ENCODE data around the gene ADCY6.
A peak's percentile ranks its signal among the peaks of the same experiment; 100 is the strongest.

ADCY6 gene

GRCh38 chr12:48813465-48814261, 24.8 kb upstream of the ADCY6 start:
- Histone ChIP-seq H3K27me3 (ENCODE audit: control insufficient read depth, insufficient read depth, low read length) (peaks cover 44% of the 10 kb centered on the region), H3K36me3 (ENCODE audit: control insufficient read depth, low read depth, low read length) (no peaks in the 10 kb centered on the region), H3K27ac (ENCODE audit: low read length) (no peak overlapping the region), H3K4me1 (ENCODE audit: control insufficient read depth, low read depth, low read length) (peaks cover 16% of the 10 kb centered on the region), H3K9ac (ENCODE audit: low read length) (no peak overlapping the region), H3K9me3 (ENCODE audit: control insufficient read depth, low read depth, low read length) (no peaks in the 10 kb centered on the region), H3K4me3 (ENCODE audit: low read length) (peak overlapping the region; percentile 92)

GRCh38 chr12:48812389-48812788, 23.5 kb upstream of the ADCY6 start:
- peaks cover 12% of the 10 kb centered on the region for H3K4me1 ChIP-seq (ENCODE audit: control insufficient read depth, low read depth, low read length)
- H3K4me3 ChIP-seq (ENCODE audit: low read length): no peak overlapping the region
- H3K9me3 ChIP-seq (ENCODE audit: control insufficient read depth, low read depth, low read length): no peaks in the 10 kb centered on the region
- H3K36me3 ChIP-seq (ENCODE audit: control insufficient read depth, low read depth, low read length): no peaks in the 10 kb centered on the region
- H3K9ac ChIP-seq (ENCODE audit: low read length): no peak overlapping the region
- H3K27ac ChIP-seq (ENCODE audit: low read length): no peak overlapping the region
- peaks cover 36% of the 10 kb centered on the region for H3K27me3 ChIP-seq (ENCODE audit: control insufficient read depth, insufficient read depth, low read length)

DNA sequence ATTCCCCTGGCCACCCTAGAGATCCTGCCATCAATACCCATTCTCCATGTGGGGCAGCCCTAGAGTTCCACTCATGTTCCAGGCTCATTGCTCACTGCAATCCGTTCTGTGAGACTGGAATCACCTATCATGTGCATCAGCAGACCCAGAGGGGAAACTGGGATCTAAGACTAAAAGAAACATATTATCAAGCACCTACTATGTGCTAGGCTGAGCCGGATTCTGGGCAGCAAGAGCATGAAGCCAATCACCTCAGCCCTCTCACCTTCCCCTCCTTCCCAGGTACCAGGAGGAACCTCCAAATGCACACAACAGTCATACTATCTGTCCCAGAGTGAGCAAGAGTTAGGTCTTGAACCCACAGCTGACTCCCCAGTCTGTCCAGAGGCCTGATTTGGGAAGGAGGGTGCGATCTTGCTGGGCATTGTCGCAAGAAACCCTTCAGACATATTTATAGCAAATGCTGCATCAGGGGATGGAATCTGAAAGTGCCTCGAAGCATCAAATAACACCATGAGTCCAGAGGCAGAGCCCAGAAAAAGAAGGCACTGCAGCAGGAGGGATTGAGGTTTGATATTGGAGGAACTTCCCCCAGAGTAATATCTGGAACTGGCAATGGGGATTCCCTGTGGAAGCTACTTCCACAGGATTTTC, 22.7 kb upstream of the ADCY6 start:
- Histone ChIP-seq H3K27me3 (ENCODE audit: control insufficient read depth, insufficient read depth, low read length) (peaks cover 28% of the 10 kb centered on the region), H3K4me1 (ENCODE audit: control insufficient read depth, low read depth, low read length) (peaks cover 10% of the 10 kb centered on the region), H3K9ac (ENCODE audit: low read length) (no peak overlapping the region), H3K4me3 (ENCODE audit: low read length) (no peak overlapping the region), H3K27ac (ENCODE audit: low read length) (no peak overlapping the region), H3K9me3 (ENCODE audit: control insufficient read depth, low read depth, low read length) (no peaks in the 10 kb centered on the region), H3K36me3 (ENCODE audit: control insufficient read depth, low read depth, low read length) (no peaks in the 10 kb centered on the region)

GRCh38 chr12:48810903-48811431, 22.1 kb upstream of the ADCY6 start:
- Histone ChIP-seq H3K4me3 (ENCODE audit: low read length) (no peak overlapping the region), H3K36me3 (ENCODE audit: control insufficient read depth, low read depth, low read length) (no peaks in the 10 kb centered on the region), H3K9me3 (ENCODE audit: control insufficient read depth, low read depth, low read length) (no peaks in the 10 kb centered on the region), H3K4me1 (ENCODE audit: control insufficient read depth, low read depth, low read length) (peaks cover 7% of the 10 kb centered on the region), H3K27ac (ENCODE audit: low read length) (no peak overlapping the region), H3K9ac (ENCODE audit: low read length) (no peak overlapping the region), H3K27me3 (ENCODE audit: control insufficient read depth, insufficient read depth, low read length) (peaks cover 22% of the 10 kb centered on the region)

DNA sequence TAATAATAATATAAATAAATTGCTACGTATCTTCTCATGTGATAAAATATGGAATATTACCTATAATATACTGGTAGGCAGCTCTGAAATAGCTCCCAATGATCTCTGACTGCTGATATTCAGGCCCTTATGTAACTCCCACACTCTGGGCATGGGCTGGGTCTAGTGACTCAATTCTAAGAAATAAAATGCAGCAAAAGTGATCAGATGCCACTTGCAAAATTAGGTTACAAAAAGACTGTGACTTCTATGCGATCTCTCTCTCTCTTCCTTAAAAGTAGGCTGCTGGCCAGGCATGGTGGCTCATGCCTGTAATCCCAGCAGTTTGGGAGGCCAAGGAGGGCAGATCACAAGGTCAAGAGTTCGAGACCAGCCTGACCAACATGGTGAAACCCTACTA, 19.1 kb upstream of the ADCY6 start:
- H3K9me3 ChIP-seq (ENCODE audit: control insufficient read depth, low read depth, low read length): no peaks in the 10 kb centered on the region
- no peak overlapping the region for H3K4me3 ChIP-seq (ENCODE audit: low read length)
- H3K27me3 ChIP-seq (ENCODE audit: control insufficient read depth, insufficient read depth, low read length): peaks cover 14% of the 10 kb centered on the region
- H3K4me1 ChIP-seq (ENCODE audit: control insufficient read depth, low read depth, low read length): peaks cover 5% of the 10 kb centered on the region
- no peak overlapping the region for H3K9ac ChIP-seq (ENCODE audit: low read length)
- H3K36me3 ChIP-seq (ENCODE audit: control insufficient read depth, low read depth, low read length): no peaks in the 10 kb centered on the region
- H3K27ac ChIP-seq (ENCODE audit: low read length): no peak overlapping the region

DNA sequence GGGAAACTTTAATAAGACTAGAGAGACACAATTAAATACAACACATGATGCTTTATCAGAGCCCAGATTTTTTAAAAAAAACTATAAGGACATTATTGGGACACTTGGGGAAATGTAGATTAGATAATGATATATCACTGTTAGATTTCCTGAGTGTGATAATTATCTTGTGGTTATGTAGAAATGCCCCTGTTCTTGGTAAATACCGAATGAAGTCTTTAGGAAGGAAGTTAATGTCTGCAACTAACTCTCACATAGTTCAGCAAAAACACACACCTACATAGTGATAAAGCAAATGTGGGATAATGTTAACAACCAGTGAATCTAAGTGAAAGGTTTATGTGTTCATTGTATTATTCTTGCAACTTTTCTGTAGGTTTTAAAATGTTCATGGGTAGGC, 14.8 kb upstream of the ADCY6 start:
- no peaks in the 10 kb centered on the region for H3K4me1 ChIP-seq (ENCODE audit: control insufficient read depth, low read depth, low read length)
- no peak overlapping the region for H3K27ac ChIP-seq (ENCODE audit: low read length)
- H3K9me3 ChIP-seq (ENCODE audit: control insufficient read depth, low read depth, low read length): no peaks in the 10 kb centered on the region
- no peaks in the 10 kb centered on the region for H3K36me3 ChIP-seq (ENCODE audit: control insufficient read depth, low read depth, low read length)
- no peak overlapping the region for H3K4me3 ChIP-seq (ENCODE audit: low read length)
- H3K9ac ChIP-seq (ENCODE audit: low read length): no peak overlapping the region
- H3K27me3 ChIP-seq (ENCODE audit: control insufficient read depth, insufficient read depth, low read length): no peaks in the 10 kb centered on the region

DNA sequence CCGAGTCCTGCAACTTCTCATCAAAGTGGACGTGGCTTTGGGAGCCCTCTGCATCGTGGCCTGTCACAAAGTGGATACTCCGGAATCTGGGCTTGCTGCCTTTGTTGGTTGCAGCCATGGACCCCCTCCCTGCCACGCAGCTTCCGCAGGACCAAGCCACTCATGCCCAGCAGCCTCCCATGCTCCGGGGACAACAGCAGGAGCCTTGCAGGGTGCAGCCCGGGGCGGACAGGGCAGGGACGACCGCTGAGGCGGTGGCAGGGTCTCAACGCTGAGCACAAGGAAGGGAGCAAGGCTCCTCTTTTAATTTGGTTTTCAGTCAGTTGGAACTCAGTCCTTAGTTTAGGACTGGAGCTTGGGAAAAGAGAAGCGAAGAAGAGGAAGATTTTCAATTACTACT, 12.1 kb upstream of the ADCY6 start:
- H3K4me1 ChIP-seq (ENCODE audit: control insufficient read depth, low read depth, low read length): peaks cover 3% of the 10 kb centered on the region
- H3K27ac ChIP-seq (ENCODE audit: low read length): no peak overlapping the region
- H3K9ac ChIP-seq (ENCODE audit: low read length): no peak overlapping the region
- H3K27me3 ChIP-seq (ENCODE audit: control insufficient read depth, insufficient read depth, low read length): no peaks in the 10 kb centered on the region
- H3K36me3 ChIP-seq (ENCODE audit: control insufficient read depth, low read depth, low read length): no peaks in the 10 kb centered on the region
- no peaks in the 10 kb centered on the region for H3K9me3 ChIP-seq (ENCODE audit: control insufficient read depth, low read depth, low read length)
- no peak overlapping the region for H3K4me3 ChIP-seq (ENCODE audit: low read length)

- Histone ChIP-seq H3K36me3 (ENCODE audit: control insufficient read depth, low read depth, low read length) (no peaks in the 10 kb centered on the region), H3K27me3 (ENCODE audit: control insufficient read depth, insufficient read depth, low read length) (no peaks in the 10 kb centered on the region), H3K4me3 (ENCODE audit: low read length) (no peak overlapping the region), H3K4me1 (ENCODE audit: control insufficient read depth, low read depth, low read length) (peaks cover 4% of the 10 kb centered on the region), H3K27ac (ENCODE audit: low read length) (no peak overlapping the region), H3K9me3 (ENCODE audit: control insufficient read depth, low read depth, low read length) (no peaks in the 10 kb centered on the region), H3K9ac (ENCODE audit: low read length) (no peak overlapping the region)
These were observed 11.6 kb upstream of the ADCY6 start for GRCh38 chr12:48800457-48800856.

GRCh38 chr12:48796976-48797375, 8.1 kb upstream of the ADCY6 start:
- no peak overlapping the region for H3K4me3 ChIP-seq (ENCODE audit: low read length)
- H3K27me3 ChIP-seq (ENCODE audit: control insufficient read depth, insufficient read depth, low read length): no peaks in the 10 kb centered on the region
- peaks cover 4% of the 10 kb centered on the region for H3K4me1 ChIP-seq (ENCODE audit: control insufficient read depth, low read depth, low read length)
- H3K9ac ChIP-seq (ENCODE audit: low read length): no peak overlapping the region
- H3K27ac ChIP-seq (ENCODE audit: low read length): no peak overlapping the region
- no peaks in the 10 kb centered on the region for H3K9me3 ChIP-seq (ENCODE audit: control insufficient read depth, low read depth, low read length)
- H3K36me3 ChIP-seq (ENCODE audit: control insufficient read depth, low read depth, low read length): no peaks in the 10 kb centered on the region

DNA sequence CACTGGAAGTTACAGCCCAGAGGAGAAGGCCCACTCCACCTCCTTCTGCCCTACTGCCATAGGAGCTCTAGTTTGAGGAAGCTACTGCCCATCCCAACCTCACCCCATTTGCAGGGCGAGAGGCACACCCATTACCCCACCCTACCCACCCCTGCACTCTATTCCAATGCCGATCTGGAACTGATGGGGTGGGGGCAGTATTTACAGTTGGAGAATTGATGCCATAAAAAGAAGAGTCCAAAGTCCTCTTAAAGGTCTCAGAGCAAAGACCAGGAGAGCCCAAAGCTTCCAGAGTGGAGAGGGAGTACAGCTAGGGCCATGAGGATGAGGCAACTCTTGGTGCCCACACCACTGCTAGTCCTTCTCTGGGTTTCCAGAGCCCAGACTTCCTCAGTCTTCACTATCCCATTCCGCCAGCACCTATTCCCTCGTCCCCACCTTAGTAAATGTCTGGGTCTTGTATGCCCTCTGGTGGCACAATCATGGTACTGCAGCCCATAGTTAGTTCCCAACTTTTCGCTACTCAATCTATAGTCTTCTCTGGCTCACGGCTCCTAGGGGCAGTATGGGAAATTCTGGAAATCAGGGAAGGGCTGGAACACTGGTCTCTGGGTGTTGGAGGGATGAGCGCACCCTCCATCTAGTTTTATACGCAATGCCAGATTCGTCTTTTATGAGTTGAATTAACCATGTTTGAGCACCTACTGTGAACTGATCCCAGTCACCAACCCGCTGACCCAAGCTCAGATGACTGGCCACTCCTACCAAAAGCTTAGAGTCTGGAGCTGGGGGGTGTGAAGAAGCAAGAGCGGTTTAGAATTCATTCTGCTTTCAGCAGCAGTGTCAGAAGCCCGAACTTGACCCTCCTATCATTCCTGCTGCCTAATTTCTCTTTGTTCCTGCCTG, 6.9 kb upstream of the ADCY6 start:
- peaks cover 4% of the 10 kb centered on the region for H3K4me1 ChIP-seq (ENCODE audit: control insufficient read depth, low read depth, low read length)
- no peaks in the 10 kb centered on the region for H3K9me3 ChIP-seq (ENCODE audit: control insufficient read depth, low read depth, low read length)
- no peaks in the 10 kb centered on the region for H3K36me3 ChIP-seq (ENCODE audit: control insufficient read depth, low read depth, low read length)
- H3K27ac ChIP-seq (ENCODE audit: low read length): no peak overlapping the region
- H3K27me3 ChIP-seq (ENCODE audit: control insufficient read depth, insufficient read depth, low read length): no peaks in the 10 kb centered on the region
- H3K9ac ChIP-seq (ENCODE audit: low read length): no peak overlapping the region
- H3K4me3 ChIP-seq (ENCODE audit: low read length): peak overlapping the region; percentile 3

DNA sequence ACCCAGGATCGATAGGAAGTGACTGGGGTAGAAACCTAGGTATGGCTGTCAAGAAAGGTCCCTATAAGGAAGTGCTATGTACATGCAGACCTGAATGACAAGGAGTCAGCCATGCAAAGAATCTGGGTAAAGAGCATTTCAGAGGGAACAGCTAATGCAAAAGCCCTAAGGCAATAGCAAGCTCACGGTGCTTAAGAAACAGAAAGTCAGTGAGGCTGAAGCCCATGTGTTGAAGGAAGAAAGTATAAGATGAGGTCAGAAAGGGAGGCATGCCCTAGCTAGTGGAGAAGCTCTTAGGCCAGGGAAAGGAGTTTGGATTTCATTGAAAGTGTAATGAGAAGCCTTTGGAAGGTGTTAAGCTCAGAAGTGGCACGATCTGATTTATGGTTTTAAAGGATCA, 6.0 kb upstream of the ADCY6 start:
- H3K4me1 ChIP-seq (ENCODE audit: control insufficient read depth, low read depth, low read length): peaks cover 9% of the 10 kb centered on the region
- H3K36me3 ChIP-seq (ENCODE audit: control insufficient read depth, low read depth, low read length): no peaks in the 10 kb centered on the region
- no peak overlapping the region for H3K4me3 ChIP-seq (ENCODE audit: low read length)
- no peaks in the 10 kb centered on the region for H3K27me3 ChIP-seq (ENCODE audit: control insufficient read depth, insufficient read depth, low read length)
- H3K9me3 ChIP-seq (ENCODE audit: control insufficient read depth, low read depth, low read length): no peaks in the 10 kb centered on the region
- H3K27ac ChIP-seq (ENCODE audit: low read length): no peak overlapping the region
- H3K9ac ChIP-seq (ENCODE audit: low read length): no peak overlapping the region
